ENCODE data around the gene BOD1L1. TPM values are rescaled to one million over a fixed set of nuclear protein-coding genes. Genes with fewer than 3 reads are reported as not detected.

The BOD1L1 gene
- total RNA-seq, 1 donor from 2014 or later = 37.0 TPM

DNA sequence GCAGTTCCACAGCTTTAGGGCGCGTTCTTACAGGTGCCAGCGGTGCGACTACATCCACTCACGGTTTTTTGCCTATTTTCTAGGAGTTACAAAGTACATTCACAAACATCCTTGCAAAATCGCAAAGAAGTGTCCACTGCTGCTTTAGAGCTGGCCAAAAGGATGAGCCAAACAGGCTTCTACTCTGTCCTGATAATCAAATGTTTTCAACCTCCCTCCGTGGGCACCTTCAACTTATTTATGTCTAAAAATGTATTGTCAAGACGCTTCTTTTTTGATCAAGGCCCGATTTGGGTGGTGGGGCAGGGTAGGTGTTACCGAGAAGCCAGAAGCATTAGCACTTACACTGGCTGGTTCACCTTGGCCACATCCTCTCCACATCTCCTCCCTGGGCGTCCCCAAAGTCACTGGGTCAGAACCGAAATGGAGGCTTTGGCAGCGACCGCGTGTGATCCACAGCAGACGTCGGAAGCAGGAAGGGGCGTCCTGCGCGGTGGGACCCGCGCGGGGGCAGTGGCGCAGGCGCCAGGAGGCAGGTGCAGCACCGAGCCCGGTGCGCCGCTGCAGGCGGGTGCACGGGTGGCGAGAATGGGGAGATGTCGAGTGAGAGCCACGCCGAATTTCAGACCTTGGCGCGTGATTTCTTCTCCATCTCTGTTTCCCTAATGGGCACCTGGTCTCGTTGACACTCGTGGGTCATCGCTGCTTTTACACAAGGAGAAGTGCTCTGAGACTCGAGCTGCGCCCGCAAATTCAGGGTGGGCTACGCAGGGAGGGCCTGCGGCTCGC, 100.1 kb downstream of the BOD1L1 start:
- Mint-ChIP-seq H3K27me3 (peaks cover 94% of the 10 kb centered on the region), H3K36me3 (no peaks in the 10 kb centered on the region), H3K27ac (no peak overlapping the region), H3K9me3 (no peaks in the 10 kb centered on the region), H3K4me3 (no peak overlapping the region), H3K4me1 (ENCODE audit: unreplicated experiment) (peaks cover 4% of the 10 kb centered on the region)
- DNase-seq (ENCODE audit: extremely low spot score, unreplicated experiment) = no peak
- TF ChIP-seq, protein P1, sequence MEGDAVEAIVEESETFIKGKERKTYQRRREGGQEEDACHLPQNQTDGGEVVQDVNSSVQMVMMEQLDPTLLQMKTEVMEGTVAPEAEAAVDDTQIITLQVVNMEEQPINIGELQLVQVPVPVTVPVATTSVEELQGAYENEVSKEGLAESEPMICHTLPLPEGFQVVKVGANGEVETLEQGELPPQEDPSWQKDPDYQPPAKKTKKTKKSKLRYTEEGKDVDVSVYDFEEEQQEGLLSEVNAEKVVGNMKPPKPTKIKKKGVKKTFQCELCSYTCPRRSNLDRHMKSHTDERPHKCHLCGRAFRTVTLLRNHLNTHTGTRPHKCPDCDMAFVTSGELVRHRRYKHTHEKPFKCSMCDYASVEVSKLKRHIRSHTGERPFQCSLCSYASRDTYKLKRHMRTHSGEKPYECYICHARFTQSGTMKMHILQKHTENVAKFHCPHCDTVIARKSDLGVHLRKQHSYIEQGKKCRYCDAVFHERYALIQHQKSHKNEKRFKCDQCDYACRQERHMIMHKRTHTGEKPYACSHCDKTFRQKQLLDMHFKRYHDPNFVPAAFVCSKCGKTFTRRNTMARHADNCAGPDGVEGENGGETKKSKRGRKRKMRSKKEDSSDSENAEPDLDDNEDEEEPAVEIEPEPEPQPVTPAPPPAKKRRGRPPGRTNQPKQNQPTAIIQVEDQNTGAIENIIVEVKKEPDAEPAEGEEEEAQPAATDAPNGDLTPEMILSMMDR (conservative IDR thresholded peaks at IDR 0.05) = no peak

- H3K36me3 Mint-ChIP-seq = no peaks in the 10 kb centered on the region
- no peak overlapping the region for H3K27ac Mint-ChIP-seq
- peaks cover 96% of the 10 kb centered on the region for H3K27me3 Mint-ChIP-seq
- no peak overlapping the region for H3K4me3 Mint-ChIP-seq
- TF ChIP-seq, protein P1 (conservative IDR thresholded peaks at IDR 0.05) = no peak
- peaks cover 4% of the 10 kb centered on the region for H3K4me1 Mint-ChIP-seq (ENCODE audit: unreplicated experiment)
- DNase-seq (ENCODE audit: extremely low spot score, unreplicated experiment) = no peak
- no peaks in the 10 kb centered on the region for H3K9me3 Mint-ChIP-seq
These were observed 100.9 kb downstream of the BOD1L1 start for GRCh38 chr4:13526658-13527057.

- no peaks in the 10 kb centered on the region for H3K36me3 Mint-ChIP-seq
- TF ChIP-seq, protein P1 (conservative IDR thresholded peaks at IDR 0.05) = no peak
- peaks cover 4% of the 10 kb centered on the region for H3K4me1 Mint-ChIP-seq (ENCODE audit: unreplicated experiment)
- no peak for DNase-seq (ENCODE audit: extremely low spot score, unreplicated experiment)
- H3K9me3 Mint-ChIP-seq = no peaks in the 10 kb centered on the region
- no peak overlapping the region for H3K4me3 Mint-ChIP-seq
- peaks cover 92% of the 10 kb centered on the region for H3K27me3 Mint-ChIP-seq
- H3K27ac Mint-ChIP-seq = no peak overlapping the region
These were observed 101.8 kb downstream of the BOD1L1 start for GRCh38 chr4:13525606-13526281.

DNA sequence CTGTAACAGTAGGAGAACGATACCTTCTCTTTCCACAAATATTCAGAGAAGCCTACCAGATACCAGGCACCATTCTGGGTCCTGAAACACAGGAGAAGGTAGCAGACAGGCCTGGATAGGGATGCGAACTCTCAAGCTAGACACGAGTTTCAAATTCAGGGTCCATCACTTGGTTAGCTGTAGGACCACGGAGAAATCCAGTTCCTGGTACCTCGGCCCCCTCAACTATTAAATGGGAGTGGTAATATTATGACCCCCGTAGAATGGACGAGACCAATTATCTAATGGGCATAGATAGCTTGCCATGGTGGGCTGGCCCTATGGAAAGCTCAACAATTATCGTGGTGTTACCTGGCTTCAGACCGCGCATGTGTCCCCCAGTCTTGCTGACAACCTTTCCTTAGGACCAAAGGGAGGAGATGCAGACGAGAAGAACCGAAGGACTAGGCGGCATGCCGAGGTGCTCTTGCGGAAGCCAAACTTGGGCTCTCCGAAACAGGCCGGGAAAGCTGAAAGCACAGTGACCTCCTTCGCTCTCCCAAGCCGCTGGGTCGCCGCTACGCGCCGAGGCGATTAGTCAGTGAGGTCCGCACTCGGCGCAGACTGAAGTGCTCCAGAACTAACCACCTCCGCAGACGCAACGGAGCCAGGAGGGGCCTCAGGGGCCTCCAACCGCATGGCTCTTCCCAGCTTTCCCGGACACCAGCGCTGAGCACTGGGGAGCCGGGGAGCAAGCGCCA, 102.9 kb downstream of the BOD1L1 start:
- peaks cover 87% of the 10 kb centered on the region for H3K27me3 Mint-ChIP-seq
- no peaks in the 10 kb centered on the region for H3K36me3 Mint-ChIP-seq
- H3K9me3 Mint-ChIP-seq = no peaks in the 10 kb centered on the region
- no peak for DNase-seq (ENCODE audit: extremely low spot score, unreplicated experiment)
- peaks cover 4% of the 10 kb centered on the region for H3K4me1 Mint-ChIP-seq (ENCODE audit: unreplicated experiment)
- TF ChIP-seq, protein P1 (conservative IDR thresholded peaks at IDR 0.05) = no peak
- no peak overlapping the region for H3K27ac Mint-ChIP-seq
- no peak overlapping the region for H3K4me3 Mint-ChIP-seq

DNA sequence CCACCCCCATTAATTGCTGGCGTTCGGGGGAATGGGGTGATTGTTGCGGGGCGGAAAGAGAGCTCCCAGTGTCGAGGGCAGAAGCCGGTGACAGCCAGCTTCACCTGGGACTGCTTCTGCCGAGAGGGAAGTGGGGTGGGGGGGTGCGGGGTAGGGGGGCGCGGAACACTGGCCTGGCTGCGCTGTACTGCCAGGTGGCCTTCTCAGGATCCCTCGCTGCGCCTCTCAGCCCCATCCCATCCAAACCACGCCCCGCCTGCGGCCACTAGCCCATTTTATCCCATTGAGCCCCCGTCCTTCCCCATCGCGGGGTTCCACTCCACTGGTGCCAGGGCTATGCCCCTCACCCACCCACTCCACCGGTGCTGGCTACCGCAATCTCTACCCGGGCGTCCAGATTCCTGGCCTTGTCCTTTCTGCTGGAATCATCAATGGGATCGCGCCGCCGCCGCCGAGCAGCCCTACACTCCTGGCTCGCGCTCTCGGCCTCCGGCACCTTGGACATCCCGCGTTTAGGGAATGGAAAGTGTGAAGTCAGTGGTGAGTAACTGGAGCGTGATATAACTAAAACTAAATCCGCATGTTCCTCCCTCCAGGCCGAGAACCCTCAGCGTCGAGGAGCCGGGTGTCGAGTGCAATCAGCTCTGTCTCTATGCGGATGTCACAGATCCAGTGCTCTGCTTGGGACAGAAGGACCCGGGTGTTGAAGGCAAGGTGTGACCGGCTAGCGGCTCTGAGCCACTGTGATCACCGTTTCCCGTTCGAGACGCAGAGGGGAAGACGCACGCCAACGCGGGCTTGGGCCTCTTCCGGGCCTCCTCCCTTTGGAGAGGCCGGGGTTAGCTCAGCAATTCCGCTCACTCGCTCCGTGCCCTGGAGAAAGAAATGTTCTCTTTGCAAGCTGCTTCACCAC, 103.7 kb downstream of the BOD1L1 start:
- TF ChIP-seq, protein P1 (conservative IDR thresholded peaks at IDR 0.05) = no peak
- H3K9me3 Mint-ChIP-seq = no peaks in the 10 kb centered on the region
- H3K4me3 Mint-ChIP-seq = no peak overlapping the region
- no peak for DNase-seq (ENCODE audit: extremely low spot score, unreplicated experiment)
- peaks cover 3% of the 10 kb centered on the region for H3K4me1 Mint-ChIP-seq (ENCODE audit: unreplicated experiment)
- H3K36me3 Mint-ChIP-seq = no peaks in the 10 kb centered on the region
- peaks cover 87% of the 10 kb centered on the region for H3K27me3 Mint-ChIP-seq
- H3K27ac Mint-ChIP-seq = no peak overlapping the region
